Fibroblast of gingiva (primary cell): ENCODE data around the gene C17orf75.
"Not testable (repeated sequence)": the region's sequence is repeated elsewhere in the genome, so short reads cannot be mapped to it uniquely, and the experiment has no call there.

Experiments
- DNase-seq: peaks from one replicate; pipeline ENCODE4 v3.0.0-alpha.2; 2011; ENCODE audit warnings: low read depth

The C17orf75 gene

GRCh38 chr17:32345951-32346600 lies 4.1 kb upstream of the C17orf75 start:
- DNase-seq, result no peak

DNA sequence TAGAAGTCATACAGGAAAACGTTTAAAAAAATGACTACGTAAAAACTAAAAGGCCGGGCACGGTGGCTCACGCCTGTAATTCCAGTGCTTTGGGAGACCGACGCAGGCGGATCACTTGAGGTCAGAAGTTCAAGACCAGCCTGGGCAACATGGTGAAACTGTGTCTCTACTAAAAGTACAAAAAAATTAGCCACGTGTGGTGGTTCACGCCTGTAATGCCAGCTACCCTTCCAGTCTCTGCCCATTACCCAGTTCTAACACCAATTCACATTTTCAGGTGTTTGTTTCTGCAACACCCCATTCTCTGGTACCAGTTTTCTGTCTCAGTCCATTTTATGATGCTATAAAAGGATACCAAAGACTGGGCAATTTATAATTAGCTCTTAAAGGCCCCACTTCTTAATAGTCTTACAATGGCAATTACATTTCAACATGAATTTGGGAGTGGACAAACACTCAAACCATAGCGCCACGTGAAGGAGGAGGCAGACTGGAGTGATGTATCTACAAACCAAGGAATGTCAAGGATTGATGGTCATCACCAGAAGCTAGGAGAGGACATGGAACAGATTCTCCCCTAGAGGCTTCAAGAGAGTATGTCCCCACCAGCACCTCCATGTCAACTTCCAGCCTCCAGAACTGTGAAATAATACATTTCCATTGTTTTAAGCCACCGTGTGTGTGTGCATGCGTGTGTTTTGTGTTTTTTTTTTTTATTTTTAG lies 791 bp upstream of the C17orf75 start:
- DNase-seq, result no peak

GRCh38 chr17:32341141-32341856 lies 674 bp downstream of the C17orf75 start:
- peak; percentile 5 for DNase-seq

DNA sequence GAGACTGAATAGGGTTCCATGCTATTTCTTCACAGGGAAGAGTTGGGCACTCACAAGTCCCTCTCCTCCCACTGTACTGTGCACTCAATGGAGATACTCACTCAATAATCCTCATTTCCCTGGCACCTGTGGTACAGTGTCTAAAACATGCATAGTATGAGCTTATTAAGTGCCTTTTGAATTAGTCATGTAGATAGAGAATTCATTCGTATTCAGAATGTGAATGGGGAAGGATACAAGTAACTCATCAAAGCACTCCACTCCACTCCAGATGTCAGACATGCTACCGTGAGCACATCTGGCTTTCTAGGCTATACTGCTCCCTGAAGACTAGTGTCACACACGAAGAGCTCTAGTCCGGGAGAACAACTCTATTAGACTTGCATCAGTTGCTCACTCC lies 6.3 kb downstream of the C17orf75 start:
- DNase-seq, result no peak

DNA sequence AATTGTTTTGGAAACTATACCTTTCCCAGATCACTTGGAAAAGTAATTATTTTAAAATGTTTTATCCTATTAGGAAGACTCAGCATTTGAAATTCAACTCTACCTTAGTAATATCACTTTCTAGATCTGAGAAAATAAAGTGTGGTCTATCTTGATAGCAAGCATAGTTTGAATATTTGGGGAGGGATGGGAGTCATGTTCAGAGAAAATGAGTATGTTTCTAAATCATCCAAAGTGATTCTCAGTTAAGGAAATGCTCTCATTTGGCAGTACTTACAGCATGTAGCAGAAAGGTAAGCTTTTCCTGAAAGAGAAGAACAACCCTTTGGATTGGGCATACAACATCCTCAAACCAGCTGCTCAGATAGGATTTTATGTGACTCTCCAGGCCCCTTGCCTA lies 6.9 kb downstream of the C17orf75 start:
- no peak for DNase-seq

DNA sequence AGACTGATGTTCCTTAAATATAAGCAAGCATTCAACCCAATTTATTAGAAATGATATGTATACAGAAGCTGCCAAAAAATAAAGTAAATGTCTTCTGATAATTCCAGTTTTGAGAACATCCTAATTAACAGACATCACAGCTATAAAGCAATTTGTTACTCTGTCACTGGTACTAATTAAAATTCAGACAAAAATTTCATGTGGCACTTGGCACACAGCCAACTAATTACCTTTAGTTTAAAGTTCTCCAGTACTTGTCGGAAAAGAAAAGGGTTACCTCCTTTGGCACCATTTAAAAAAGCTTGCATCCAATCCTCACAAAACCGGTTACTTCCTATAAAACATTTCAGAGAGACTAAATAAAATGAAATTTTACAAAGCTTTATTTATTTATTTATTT lies 8.8 kb downstream of the C17orf75 start:
- DNase-seq, result no peak

GRCh38 chr17:32331243-32332040 lies 10.5 kb downstream of the C17orf75 start:
- DNase-seq, result no peak

- no peak for DNase-seq
Observed at GRCh38 chr17:32330147-32330546, 11.8 kb downstream of the C17orf75 start.

DNA sequence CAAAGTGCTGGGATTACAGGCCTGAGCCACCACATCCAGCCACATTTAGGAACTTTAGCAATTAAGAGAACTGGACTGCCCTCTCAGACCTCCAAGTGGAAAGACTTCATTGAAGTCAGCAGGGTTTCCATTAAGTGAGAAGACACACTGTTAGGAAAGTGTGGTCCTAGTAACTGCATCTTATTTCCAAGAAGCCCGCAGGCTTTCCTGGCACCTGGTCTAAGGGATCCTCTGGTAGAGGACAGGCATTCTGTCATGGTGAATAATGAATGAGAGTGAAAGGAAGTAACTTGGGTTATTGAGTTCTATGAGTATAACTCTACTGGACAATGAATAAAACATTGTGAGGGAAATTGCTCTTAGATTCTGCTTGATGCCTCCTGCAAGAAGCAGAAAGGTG lies 14.1 kb downstream of the C17orf75 start:
- no peak for DNase-seq

DNA sequence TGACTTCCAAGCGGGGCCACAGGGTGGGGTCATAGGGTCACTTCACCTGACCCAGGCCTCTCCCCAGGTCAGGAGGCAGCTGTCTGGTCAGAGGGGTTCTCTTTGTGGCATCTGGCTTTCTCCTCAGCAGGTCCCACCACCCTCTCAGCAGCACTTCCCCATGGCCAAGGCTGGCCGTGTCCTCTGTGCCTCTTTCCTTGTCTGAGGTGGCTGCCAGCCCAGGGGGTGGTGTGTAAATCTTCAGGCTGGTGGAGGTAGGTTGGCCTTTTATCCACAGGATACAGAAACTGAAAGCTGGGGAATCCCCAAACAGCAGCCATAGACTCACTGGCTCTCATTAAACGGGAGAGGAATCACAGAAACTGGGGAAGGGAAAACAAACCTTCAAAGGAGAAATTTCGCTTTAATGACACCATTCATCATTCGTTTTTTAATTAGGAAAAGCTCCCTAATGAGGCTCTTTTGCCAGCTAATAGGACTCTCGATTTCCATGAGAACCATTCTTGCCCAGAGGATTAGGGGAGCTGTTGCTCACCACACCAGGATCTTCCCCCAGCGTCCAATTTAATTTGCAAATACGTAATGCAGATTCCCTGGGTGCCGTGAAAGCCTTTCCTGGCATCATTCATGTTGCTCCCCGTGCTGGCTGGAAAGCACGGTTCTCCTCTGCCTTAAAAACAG lies 18.0 kb downstream of the C17orf75 start:
- peak; percentile 8 for DNase-seq

DNA sequence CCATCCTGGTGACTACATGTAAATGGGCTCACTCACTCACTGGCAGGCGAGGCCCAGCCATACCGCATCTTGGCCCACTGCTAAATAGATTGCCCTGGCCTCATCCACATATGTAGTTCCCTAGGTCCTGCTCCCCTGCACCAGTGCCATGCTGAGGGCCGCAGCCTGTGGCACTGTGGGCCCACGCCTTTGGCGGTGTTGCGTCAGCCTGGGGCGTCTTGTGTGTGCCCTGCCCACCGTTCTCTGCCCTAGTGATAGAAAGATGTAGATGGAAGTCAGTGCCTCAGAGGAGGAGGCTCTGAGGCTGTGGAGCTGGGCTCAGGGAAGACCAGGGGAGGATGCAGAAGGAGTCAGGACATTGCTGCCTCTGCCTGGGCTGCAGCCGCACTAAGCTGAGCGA lies 18.9 kb downstream of the C17orf75 start:
- no peak for DNase-seq

DNA sequence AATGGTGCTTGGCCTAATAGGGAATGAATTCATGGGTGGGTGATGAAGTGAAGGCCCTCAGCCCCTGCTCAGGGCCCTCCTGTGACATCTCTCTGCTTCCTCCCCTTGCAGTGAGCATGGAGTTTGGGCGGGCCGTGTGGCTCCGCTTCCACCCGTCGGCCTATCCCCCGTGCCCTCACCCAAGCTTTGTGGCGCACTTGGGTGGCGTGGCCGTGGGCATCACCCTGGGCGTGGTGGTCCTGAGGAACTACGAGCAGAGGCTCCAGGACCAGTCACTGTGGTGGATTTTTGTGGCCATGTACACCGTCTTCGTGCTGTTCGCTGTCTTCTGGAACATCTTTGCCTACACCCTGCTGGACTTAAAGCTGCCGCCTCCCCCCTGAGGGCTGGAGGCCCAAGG lies 21.1 kb downstream of the C17orf75 start:
- DNase-seq, result no peak

DNA sequence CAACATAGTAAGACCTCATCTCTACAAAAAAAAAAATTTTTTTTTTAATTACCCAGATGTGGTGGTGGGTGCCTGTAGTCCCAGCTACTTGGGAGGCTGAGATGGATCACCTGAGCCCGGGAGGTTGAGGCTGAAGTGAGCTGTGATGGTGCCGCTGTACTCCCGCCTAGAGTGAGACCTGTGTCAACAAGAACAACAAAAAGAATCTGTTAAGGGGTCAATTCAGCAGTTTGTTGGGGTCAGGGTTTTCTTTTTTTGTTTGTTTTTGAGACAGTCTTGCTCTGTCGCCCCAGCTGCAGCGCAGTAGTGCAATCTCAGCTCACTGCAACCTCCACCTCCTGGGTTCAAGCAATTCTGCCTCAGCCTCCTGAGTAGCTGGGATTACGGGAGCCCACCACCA lies 21.9 kb downstream of the C17orf75 start:
- not testable (repeated sequence) for DNase-seq

DNA sequence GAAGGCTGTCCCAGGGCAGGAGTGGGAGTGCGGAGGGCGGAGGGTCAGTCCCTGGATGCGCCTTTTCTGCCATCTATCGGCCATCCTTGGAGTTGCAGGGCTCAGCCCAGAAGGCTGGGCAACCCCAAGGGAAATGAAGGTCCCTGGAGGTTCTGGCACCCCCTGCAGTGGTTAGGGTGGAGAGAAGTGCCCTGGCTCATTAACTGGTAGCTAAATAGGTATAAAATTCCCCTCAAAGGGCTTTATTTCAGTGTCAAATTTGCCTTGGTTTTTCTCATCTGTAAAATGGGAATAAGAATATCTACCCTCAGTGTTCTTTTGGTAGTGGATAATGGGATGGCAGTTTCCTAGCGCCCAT lies 22.4 kb downstream of the C17orf75 start:
- peak; percentile 24 for DNase-seq

DNA sequence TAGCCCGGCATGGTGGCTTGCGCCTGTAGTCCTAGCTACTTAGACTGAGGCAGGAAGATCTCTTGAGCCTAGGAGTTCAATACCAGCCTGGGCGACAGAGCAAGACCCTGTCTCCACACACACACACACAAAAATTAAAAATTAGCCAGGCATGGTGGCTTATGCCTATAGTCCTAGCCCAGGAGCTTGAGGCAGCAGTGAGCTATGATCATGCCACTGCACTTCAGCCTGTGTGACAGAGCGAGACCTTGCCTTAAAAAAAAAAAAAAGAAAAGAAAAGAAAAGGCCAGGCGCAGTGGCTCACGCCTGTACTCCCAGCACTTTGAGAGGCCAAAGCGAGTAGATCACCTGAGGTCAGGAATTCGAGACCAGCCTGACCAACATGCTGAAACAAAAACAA lies 23.9 kb downstream of the C17orf75 start:
- DNase-seq, result no peak

GRCh38 chr17:32317353-32317752 lies 24.6 kb downstream of the C17orf75 start:
- DNase-seq, result no peak

- not testable (repeated sequence) for DNase-seq
Observed at GRCh38 chr17:32316653-32317052, 25.3 kb downstream of the C17orf75 start.

DNA sequence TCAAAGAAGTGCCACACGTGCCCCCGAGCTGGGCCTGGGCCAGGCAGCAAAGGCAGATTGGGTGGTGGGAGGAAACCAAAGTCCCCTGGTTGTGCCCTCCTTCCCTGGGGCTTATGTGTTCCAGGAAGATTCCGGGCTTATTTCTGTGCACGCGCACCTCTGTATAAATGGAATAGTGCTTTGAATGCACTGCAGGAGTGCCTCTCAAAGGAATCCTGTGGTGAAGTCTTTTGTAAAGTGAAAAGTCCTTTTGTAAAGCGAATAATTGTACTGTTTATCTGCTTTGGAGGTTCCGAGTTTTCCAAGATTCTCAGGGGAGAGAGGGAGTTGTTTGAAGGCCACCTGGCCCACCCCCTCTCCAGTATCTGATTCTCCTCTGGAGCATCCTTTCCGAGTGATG lies 26.8 kb downstream of the C17orf75 start:
- no peak for DNase-seq

DNA sequence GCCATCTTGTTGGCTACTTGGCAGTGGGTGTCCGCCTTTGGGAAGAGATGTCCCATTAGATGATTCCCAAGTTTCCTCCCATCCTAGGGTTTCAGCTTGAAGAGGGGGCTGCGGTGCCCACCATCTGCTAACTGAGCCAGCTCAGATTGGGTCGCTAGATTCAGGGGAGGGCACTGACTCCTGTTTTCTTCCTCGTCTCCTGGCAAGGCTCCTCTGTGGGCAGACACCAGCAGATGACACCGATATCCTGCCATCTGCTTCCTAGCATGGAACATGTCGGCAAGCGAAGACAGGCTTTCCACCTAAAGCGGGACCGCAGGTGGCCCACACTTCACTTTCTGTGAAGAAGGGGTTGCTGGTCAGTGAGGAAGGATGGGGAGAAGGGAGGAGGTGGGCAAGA lies 27.3 kb downstream of the C17orf75 start:
- no peak for DNase-seq

- no peak for DNase-seq
Observed at GRCh38 chr17:32311028-32311536, 30.9 kb downstream of the C17orf75 start.

DNA sequence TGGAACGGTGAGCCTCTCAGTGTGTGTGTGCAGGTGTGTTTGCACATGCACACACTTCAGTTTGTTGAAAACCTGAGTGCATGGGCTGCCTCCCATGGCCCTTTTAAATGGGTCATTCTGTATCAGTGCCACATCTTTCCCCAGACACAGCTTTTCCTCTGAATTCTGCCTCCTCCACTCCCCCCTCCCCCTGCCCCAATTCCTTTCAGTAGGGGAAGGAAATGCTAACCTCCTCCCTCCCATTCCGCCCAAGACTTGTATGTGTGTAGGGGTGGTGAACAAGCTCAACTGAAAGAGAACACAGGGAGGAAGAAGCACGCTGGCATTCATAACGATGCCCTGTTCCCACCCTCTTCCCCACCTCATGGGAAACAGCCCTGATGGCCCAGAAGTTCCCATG lies 34.3 kb downstream of the C17orf75 start:
- DNase-seq, result no peak

- no peak for DNase-seq
Observed at GRCh38 chr17:32305049-32305448, 36.9 kb downstream of the C17orf75 start.
